Right cardiac atrium (tissue), 5 donors: ENCODE measurements around the gene TMC6. TPM values are rescaled to one million over a fixed set of nuclear protein-coding genes. Genes with fewer than 3 reads are reported as not detected.
A peak's percentile ranks its signal among the peaks of the same experiment; 100 is the strongest.

Experiments used
- ATAC-seq, 2 donors: fragments of 200-7000 bp; cut with Tn5 transposase; one replicate each; pipeline versions ENCODE4 v1.8.0 to v1.9.1; 2020; ENCODE audit warnings: moderate library complexity in 2 of 2, mild to moderate bottlenecking in 1 of 2
- DNase-seq, 3 donors: peaks; one replicate each; pipeline ENCODE4 v3.0.0-alpha.2; 2020
- H3K27ac ChIP-seq: one replicate; pipeline ENCODE4 v1.5.1; 2013; ENCODE audit warnings: mild to moderate bottlenecking, low read length, control low read depth, moderate library complexity
- H3K27me3 ChIP-seq: one replicate; pipeline ENCODE4 v1.6.1; 2013; ENCODE audit not compliant: control insufficient read depth, insufficient read depth
- H3K4me1 ChIP-seq: one replicate; pipeline ENCODE4 v1.6.1; 2013; ENCODE audit warnings: low read length; ENCODE audit not compliant: control insufficient read depth, insufficient read depth
- H3K4me3 ChIP-seq: one replicate; pipeline ENCODE4 v1.5.1; 2013; ENCODE audit warnings: low read length, control low read depth
- H3K9me3 ChIP-seq: one replicate; pipeline ENCODE4 v1.6.1; 2013; ENCODE audit warnings: low read length; ENCODE audit not compliant: control insufficient read depth
- WGBS: extraction: QIAGEN DNeasy Blood & Tissue Kit; methylation state at CpG from one replicate; pipeline ENCODE4 v1.1.7; 2013; 5-methylcytosine and 5-hydroxymethylcytosine counted together
- intact Hi-C, 4 donors: fragments of 100-400 bp; cut with DNase I; formaldehyde crosslinking; loops; one replicate each; pipeline versions ENCODE4 v1.11.0 to v1.14.0; 2022 to 2023
- polyA plus RNA-seq: library from polyadenylated mRNA; stranded (reverse); fragments of 200-250 nt; gene quantifications from one replicate; pipeline ENCODE4 v1.2.3, GENCODE V29; 2013
- total RNA-seq, 4 donors: library from RNA; stranded (reverse); fragmentation: NEBNext Ultra II Directional; extraction: Animal tissue kit (Norgen Biotek cat#: 25700); gene quantifications; one replicate each; pipeline ENCODE4 v1.2.1, GENCODE V29; 2021
- donor health status: healthy with polysubstance abuse.
- donor health status: DM: no; HTN: yes; CAD: no.
- donor health status: DM: no; HTN: no; CAD: no.
- donor health status: DM: no; HTN: yes; CAD: no; lungs with severe emphysema.
- donor health status: DM: yes; HTN: yes; CAD: no.

Gene TMC6
- total and polyA plus RNA-seq, 5 donors, result 21.2 to 45.4 (median 37.9) TPM

- intact Hi-C loops, result loop anchor here in 1 of 4 donors (5.0 kb wide), 1 partner anchor 77 kb away; no protein-coding TSS in a partner anchor
- H3K27ac ChIP-seq, result no peak overlapping the region
- no peaks in the 10 kb centered on the region for H3K4me1 ChIP-seq
- DNase-seq (no peak), ATAC-seq (no peak)
- no peaks in the 10 kb centered on the region for H3K9me3 ChIP-seq
- no peaks in the 10 kb centered on the region for H3K27me3 ChIP-seq
- H3K4me3 ChIP-seq, result no peak overlapping the region
- WGBS, result 78% methylated on average over 13 of the region's 13 CpGs
These were observed 23.0 kb downstream of the TMC6 start for GRCh38 chr17:78105551-78105950.

- no peak for DNase-seq
- no peaks in the 10 kb centered on the region for H3K9me3 ChIP-seq
- no peak for ATAC-seq
- H3K4me3 ChIP-seq, result no peak overlapping the region
- intact Hi-C loops, result loop anchor here in 1 of 4 donors (5.0 kb wide), 1 partner anchor 77 kb away; no protein-coding TSS in a partner anchor
- H3K27me3 ChIP-seq, result no peaks in the 10 kb centered on the region
- WGBS, result 84% methylated on average over 16 of the region's 16 CpGs
- H3K27ac ChIP-seq, result no peak overlapping the region
- no peaks in the 10 kb centered on the region for H3K4me1 ChIP-seq
These were observed 23.5 kb downstream of the TMC6 start for GRCh38 chr17:78105101-78105500.

GRCh38 chr17:78104540-78104941, 24.0 kb downstream of the TMC6 start:
- Histone ChIP-seq H3K4me1 (no peaks in the 10 kb centered on the region), H3K27me3 (no peaks in the 10 kb centered on the region), H3K9me3 (no peaks in the 10 kb centered on the region), H3K27ac (no peak overlapping the region), H3K4me3 (no peak overlapping the region)
- 95% methylated on average over 28 of the region's 28 CpGs for WGBS
- intact Hi-C loops, result no loop called here
- peak; percentile 24 to 27 for ATAC-seq
- peak in 1 of 3 donors; percentile 36 for DNase-seq

GRCh38 chr17:78103311-78103710, 25.2 kb downstream of the TMC6 start:
- Histone ChIP-seq H3K4me1 (no peaks in the 10 kb centered on the region), H3K27ac (no peak overlapping the region), H3K9me3 (no peaks in the 10 kb centered on the region), H3K27me3 (no peaks in the 10 kb centered on the region), H3K4me3 (no peak overlapping the region)
- intact Hi-C loops, result no loop called here
- DNase-seq (peak in 1 of 3 donors; percentile 11), ATAC-seq (no peak)
- 63% methylated on average over 4 of the region's 4 CpGs for WGBS

DNA sequence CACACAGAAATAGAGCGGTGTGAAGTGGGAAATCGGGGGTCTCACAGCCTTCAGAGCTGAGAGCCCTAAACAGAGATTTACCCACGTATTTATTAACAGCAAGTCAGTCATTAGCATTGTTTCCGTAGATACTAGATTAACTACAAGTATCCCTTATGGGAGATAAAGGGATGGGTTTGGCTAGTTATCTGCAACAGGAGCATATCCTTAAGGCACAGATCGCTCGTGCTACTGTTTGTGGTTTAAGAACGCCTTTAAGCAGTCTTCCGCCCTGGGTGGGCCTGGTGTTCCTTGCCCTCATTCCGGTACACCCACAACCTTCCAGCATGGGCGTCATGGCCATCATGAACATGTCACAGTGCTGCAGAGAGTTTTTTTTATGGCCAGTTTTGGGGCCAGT, 27.0 kb downstream of the TMC6 start:
- H3K9me3 ChIP-seq, result no peaks in the 10 kb centered on the region
- no peak for DNase-seq
- no peak overlapping the region for H3K4me3 ChIP-seq
- no peak for ATAC-seq
- 95% methylated on average over 10 of the region's 10 CpGs for WGBS
- intact Hi-C loops, result no loop called here
- H3K27ac ChIP-seq, result no peak overlapping the region
- no peaks in the 10 kb centered on the region for H3K27me3 ChIP-seq
- no peaks in the 10 kb centered on the region for H3K4me1 ChIP-seq

- no peak for DNase-seq
- H3K27ac ChIP-seq, result no peak overlapping the region
- 80% methylated on average over 5 of the region's 5 CpGs for WGBS
- ATAC-seq, result no peak
- H3K9me3 ChIP-seq, result no peaks in the 10 kb centered on the region
- no peaks in the 10 kb centered on the region for H3K27me3 ChIP-seq
- H3K4me3 ChIP-seq, result no peak overlapping the region
- intact Hi-C loops, result no loop called here
- no peaks in the 10 kb centered on the region for H3K4me1 ChIP-seq
These were observed 27.4 kb downstream of the TMC6 start for GRCh38 chr17:78101112-78101511.

GRCh38 chr17:78096093-78096492, 32.5 kb downstream of the TMC6 start:
- intact Hi-C loops, result loop anchor here in 1 of 4 donors (10.0 kb wide), 1 partner anchor 71 kb away; no protein-coding TSS in a partner anchor

DNA sequence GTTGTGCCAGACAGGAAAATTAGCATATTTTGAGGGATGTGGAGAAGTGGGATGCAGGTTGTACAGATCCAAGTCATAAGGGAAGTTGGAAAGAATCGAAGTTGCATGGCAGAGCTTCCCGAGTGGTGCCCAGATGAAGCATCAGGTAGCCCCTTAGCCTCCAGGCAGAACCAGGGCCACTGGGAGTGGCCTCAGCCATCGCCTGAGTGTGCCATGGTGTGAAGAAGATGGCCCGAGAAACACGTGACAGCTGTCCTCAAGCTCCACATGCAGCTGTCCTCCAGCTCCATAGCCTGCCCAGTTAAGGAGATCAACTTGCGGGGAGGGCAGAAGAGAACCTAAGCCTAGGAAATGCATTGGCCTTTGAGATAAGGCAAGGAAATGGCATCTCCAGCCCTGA, 33.5 kb downstream of the TMC6 start:
- H3K4me1 ChIP-seq, result no peaks in the 10 kb centered on the region
- no peaks in the 10 kb centered on the region for H3K9me3 ChIP-seq
- DNase-seq (no peak), ATAC-seq (no peak)
- no peak overlapping the region for H3K4me3 ChIP-seq
- WGBS, result 92% methylated on average over 6 of the region's 6 CpGs
- intact Hi-C loops, result loop anchor here in 1 of 4 donors (10.0 kb wide), 1 partner anchor 70 kb away; no protein-coding TSS in a partner anchor
- H3K27me3 ChIP-seq, result no peaks in the 10 kb centered on the region
- H3K27ac ChIP-seq, result no peak overlapping the region

More at GRCh38 chr17:78096093-78096492, 32.5 kb downstream of the TMC6 start:
- WGBS, result 87% methylated on average over 9 of the region's 9 CpGs
- Histone ChIP-seq H3K4me3 (no peak overlapping the region), H3K27ac (no peak overlapping the region), H3K4me1 (no peaks in the 10 kb centered on the region), H3K27me3 (no peaks in the 10 kb centered on the region), H3K9me3 (no peaks in the 10 kb centered on the region)
- ATAC-seq (no peak), DNase-seq (peak in 1 of 3 donors; percentile 27)

GRCh38 chr17:78092794-78093324, 35.7 kb downstream of the TMC6 start:
- Histone ChIP-seq H3K4me3 (no peak overlapping the region), H3K27me3 (no peaks in the 10 kb centered on the region), H3K4me1 (peaks cover 2% of the 10 kb centered on the region), H3K27ac (no peak overlapping the region), H3K9me3 (no peaks in the 10 kb centered on the region)
- ATAC-seq (no peak), DNase-seq (no peak)
- intact Hi-C loops, result loop anchor here in 1 of 4 donors (10.0 kb wide), 1 partner anchor 68 kb away; no protein-coding TSS in a partner anchor
- 82% methylated on average over 6 of the region's 6 CpGs for WGBS

DNA sequence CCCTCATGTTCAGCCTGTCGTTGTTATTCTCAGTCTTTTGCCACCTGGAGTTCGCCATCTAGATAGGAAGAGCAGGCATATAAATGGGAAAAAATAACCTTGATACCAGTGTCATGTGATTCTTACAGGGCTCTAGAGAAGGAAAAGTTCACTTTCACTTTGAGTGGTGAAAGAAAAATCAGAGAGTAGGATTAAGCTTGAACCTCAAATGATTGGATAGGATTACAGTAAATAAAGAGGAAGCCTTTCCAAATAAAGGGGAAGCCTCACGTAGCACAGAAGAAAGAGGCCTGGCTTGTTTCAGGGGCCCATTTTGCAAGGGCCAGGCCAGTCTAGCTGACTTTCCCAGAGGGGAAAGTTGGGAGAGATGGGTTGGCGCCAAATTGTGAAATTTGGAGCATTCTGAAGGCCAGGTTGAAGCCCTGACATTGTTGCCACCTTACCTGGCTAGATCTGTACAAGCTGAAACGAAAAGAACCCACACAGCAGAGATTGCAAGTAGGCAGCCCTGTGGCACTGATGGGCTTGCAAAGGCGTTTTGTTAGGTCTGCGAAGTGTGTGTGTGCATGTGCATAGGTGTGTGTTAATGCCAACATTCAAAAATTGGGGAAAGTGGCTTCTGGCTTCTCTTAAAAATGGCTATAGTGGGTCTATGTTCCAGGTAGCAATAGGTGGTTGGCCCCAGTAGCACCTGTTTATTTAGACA, 38.8 kb downstream of the TMC6 start:
- Histone ChIP-seq H3K27me3 (no peaks in the 10 kb centered on the region), H3K9me3 (no peaks in the 10 kb centered on the region), H3K4me3 (no peak overlapping the region), H3K27ac (peak overlapping the region; percentile 48), H3K4me1 (peaks cover 2% of the 10 kb centered on the region)
- intact Hi-C loops, result loop anchor here in 1 of 4 donors (10.0 kb wide), 1 partner anchor 65 kb away; no protein-coding TSS in a partner anchor
- DNase-seq (no peak), ATAC-seq (peak in 1 of 2 donors; percentile 34)
- WGBS, result 72% methylated on average over 7 of the region's 7 CpGs

DNA sequence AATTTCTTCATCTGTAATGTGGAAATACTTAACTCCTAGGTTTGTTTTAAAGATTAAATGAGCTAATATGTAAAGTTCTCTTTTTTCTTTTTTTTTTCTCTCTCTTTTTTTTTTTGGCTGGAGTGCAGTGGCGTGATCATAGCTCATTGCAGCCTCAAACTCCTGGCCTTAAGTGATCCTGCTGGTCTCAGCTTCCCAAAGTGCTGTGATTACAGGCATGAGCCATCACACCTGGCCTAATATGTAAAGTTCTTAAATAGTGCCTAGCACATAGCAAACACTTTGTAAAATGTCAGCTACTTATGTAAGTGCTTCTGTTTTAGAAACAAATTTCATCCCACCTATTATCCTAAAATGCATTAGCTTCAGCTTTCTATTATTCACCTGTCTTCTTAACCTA, 40.0 kb downstream of the TMC6 start:
- no peak overlapping the region for H3K27ac ChIP-seq
- H3K9me3 ChIP-seq, result no peaks in the 10 kb centered on the region
- H3K4me3 ChIP-seq, result no peak overlapping the region
- DNase-seq, result no peak
- no peaks in the 10 kb centered on the region for H3K27me3 ChIP-seq
- 88% methylated on average over 1 of the region's 1 CpG for WGBS
- peaks cover 2% of the 10 kb centered on the region for H3K4me1 ChIP-seq
- no peak for ATAC-seq
- intact Hi-C loops, result no loop called here
